HepG2 (cell line): ENCODE results near the gene YPEL3. TPM values are rescaled to one million over a fixed set of nuclear protein-coding genes. Genes with fewer than 3 reads are reported as not detected.

ENCODE experiments used
- AGO2 ChIP-seq: fragments of 200-400 bp; formaldehyde crosslinking; optimal IDR thresholded peaks from 2 replicates; pipeline ENCODE3; 2017; ENCODE audit warnings: mild to moderate bottlenecking, low read depth, low read length, moderate library complexity
- GABPB1 ChIP-seq: IDR thresholded peaks from 2 replicates; pipeline ENCODE4 v1.6.1; 2016; ENCODE audit warnings: mild to moderate bottlenecking, missing genetic modification reagents, moderate library complexity, missing compliant biosample characterization
- HOXD1 ChIP-seq: sonication (generic); formaldehyde crosslinking; IDR thresholded peaks from 2 replicates; pipeline ENCODE4 v1.5.0; 2020; ENCODE audit warnings: missing genetic modification reagents
- KLF11 ChIP-seq: IDR thresholded peaks from 2 replicates; pipeline ENCODE4 v1.6.1; 2016; ENCODE audit warnings: missing compliant biosample characterization
- KLF12 ChIP-seq: sonication (generic); formaldehyde crosslinking; IDR thresholded peaks from 2 replicates; pipeline ENCODE4 v1.4.0; 2020; ENCODE audit warnings: missing genetic modification reagents, borderline replicate concordance
- NFE2L1 ChIP-seq: sonication (generic); formaldehyde crosslinking; IDR thresholded peaks from 2 replicates; pipeline ENCODE4 v1.4.0; 2020; ENCODE audit warnings: missing genetic modification reagents, mild to moderate bottlenecking, borderline replicate concordance
- NFKB2 ChIP-seq: sonication (generic); formaldehyde crosslinking; IDR thresholded peaks from 2 replicates; pipeline ENCODE4 v1.4.0; 2020; ENCODE audit warnings: missing genetic modification reagents, borderline replicate concordance
- SAP130 ChIP-seq: IDR thresholded peaks from 2 replicates; pipeline ENCODE4 v1.6.1; 2016; ENCODE audit warnings: low read depth
- SMAD1 ChIP-seq: sonication (generic); formaldehyde crosslinking; IDR thresholded peaks from 2 replicates; pipeline ENCODE4 v1.4.0; 2020; ENCODE audit warnings: missing genetic modification reagents, low read depth, mild to moderate bottlenecking, borderline replicate concordance
- SP4 ChIP-seq: sonication (generic); formaldehyde crosslinking; IDR thresholded peaks from 2 replicates; pipeline ENCODE4 v1.8.1; 2023; ENCODE audit warnings: mild to moderate bottlenecking, missing genetic modification reagents
- TARDBP ChIP-seq: sonication (generic); formaldehyde crosslinking; IDR thresholded peaks from 2 replicates; pipeline ENCODE4 v1.8.0; 2022; ENCODE audit warnings: mild to moderate bottlenecking, missing genetic modification reagents
- THAP11 ChIP-seq: IDR thresholded peaks from 2 replicates; pipeline ENCODE4 v1.6.1; 2016; ENCODE audit warnings: missing biosample characterization, missing genetic modification reagents
- ZBTB7B ChIP-seq: sonication (generic); formaldehyde crosslinking; IDR thresholded peaks from 2 replicates; pipeline ENCODE4 v1.4.0; 2020; ENCODE audit warnings: missing genetic modification reagents
- ZFX ChIP-seq: sonication (generic); formaldehyde crosslinking; IDR thresholded peaks from 2 replicates; pipeline ENCODE4 v1.4.0; 2020; ENCODE audit warnings: mild to moderate bottlenecking, low read depth, missing genetic modification reagents, moderate library complexity
- ZNF44 ChIP-seq: sonication (generic); formaldehyde crosslinking; IDR thresholded peaks from 2 replicates; pipeline ENCODE4 v1.5.1; 2020; ENCODE audit warnings: mild to moderate bottlenecking, missing genetic modification reagents
- ZNF496 ChIP-seq: sonication (generic); formaldehyde crosslinking; IDR thresholded peaks from 2 replicates; pipeline ENCODE4 v1.8.1; 2023; ENCODE audit warnings: mild to moderate bottlenecking, moderate library complexity, missing genetic modification reagents; ENCODE audit not compliant: insufficient replicate concordance
- ZNF660 ChIP-seq: sonication (generic); formaldehyde crosslinking; IDR thresholded peaks from 2 replicates; pipeline ENCODE4 v1.5.1; 2020; ENCODE audit warnings: mild to moderate bottlenecking, low read depth, missing genetic modification reagents, borderline replicate concordance
- polyA plus RNA-seq, 8 experiments: library from polyadenylated mRNA; depleted of rRNA in 3 of 8; stranded (reverse) in 7 of 8; unstranded in 1 of 8; fragments of >200 nt; fragmentation: Illumina TruSeq in 4 of 8; extraction: Trizol in 4 of 8; gene quantifications; 2 replicates each; pipeline versions ENCODE4 v1.2.1 to v1.2.3, GENCODE V29; 2011 to 2016; ENCODE audit warnings: low read depth in 4 of 8, missing spikeins in 1 of 8, mixed read lengths in 1 of 8; ENCODE audit not compliant: insufficient read depth in 1 of 8
- total RNA-seq, 5 experiments: library from RNA; depleted of rRNA; stranded (reverse); fragments of >200 nt; fragmentation: Illumina TruSeq; extraction: Trizol; gene quantifications; 2 replicates each; pipeline ENCODE4 v1.2.3, GENCODE V29; 2016; ENCODE audit warnings: low read depth in 1 of 5
- TF ChIP-seq, protein P1 (sequence below): sonication (generic); formaldehyde crosslinking; IDR thresholded peaks from 2 replicates; pipeline ENCODE4 v1.5.0; 2020; ENCODE audit warnings: mild to moderate bottlenecking, missing genetic modification reagents, borderline replicate concordance
- TF ChIP-seq, protein P2 (sequence below): sonication (generic); formaldehyde crosslinking; IDR thresholded peaks from 2 replicates; pipeline ENCODE4 v1.9.0; 2022; ENCODE audit warnings: low read depth, missing genetic modification reagents
- TF ChIP-seq, protein P3 (sequence below): IDR thresholded peaks from 2 replicates; pipeline ENCODE4 v1.6.1; 2016; ENCODE audit warnings: mild to moderate bottlenecking
- TF ChIP-seq, protein P4 (sequence below): sonication (generic); formaldehyde crosslinking; IDR thresholded peaks from 2 replicates; pipeline ENCODE4 v1.5.1; 2020; ENCODE audit warnings: missing genetic modification reagents, mild to moderate bottlenecking, borderline replicate concordance

Gene YPEL3
- total and polyA plus RNA-seq, 2 of the 13 experiments (the other 11 are each of a cell fraction or from before 2014, with no cell fraction given): 5.4 to 47.0 TPM

DNA sequence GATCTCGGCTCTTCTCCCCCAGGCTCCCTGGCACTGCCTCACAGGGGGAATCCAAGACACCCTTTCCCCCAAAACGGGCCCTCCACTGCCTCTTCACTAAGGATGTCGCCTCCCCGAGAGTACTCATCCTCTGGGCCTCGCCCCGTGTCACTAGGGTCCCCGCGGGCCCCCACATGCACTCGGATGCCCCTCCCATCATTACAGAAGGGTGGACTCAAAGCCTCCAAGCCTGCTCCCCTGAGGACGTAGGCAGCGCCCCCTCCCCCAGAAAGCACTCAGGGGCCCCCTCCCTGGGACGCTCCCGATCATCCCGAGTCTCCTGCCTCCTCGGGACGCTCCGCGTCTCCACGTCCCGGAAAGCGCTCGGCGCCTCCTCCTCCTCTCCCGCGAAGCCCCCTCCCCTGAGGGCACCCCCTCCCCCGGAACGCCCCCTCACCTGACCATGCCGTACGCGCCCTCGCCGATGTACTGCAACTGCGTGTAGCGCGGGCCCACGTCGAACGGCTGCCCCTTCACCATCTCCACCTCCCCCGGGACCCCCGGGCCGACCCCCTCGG is 26.7 kb upstream of the YPEL3 start (continued):
- TF ChIP-seq, protein P1, sequence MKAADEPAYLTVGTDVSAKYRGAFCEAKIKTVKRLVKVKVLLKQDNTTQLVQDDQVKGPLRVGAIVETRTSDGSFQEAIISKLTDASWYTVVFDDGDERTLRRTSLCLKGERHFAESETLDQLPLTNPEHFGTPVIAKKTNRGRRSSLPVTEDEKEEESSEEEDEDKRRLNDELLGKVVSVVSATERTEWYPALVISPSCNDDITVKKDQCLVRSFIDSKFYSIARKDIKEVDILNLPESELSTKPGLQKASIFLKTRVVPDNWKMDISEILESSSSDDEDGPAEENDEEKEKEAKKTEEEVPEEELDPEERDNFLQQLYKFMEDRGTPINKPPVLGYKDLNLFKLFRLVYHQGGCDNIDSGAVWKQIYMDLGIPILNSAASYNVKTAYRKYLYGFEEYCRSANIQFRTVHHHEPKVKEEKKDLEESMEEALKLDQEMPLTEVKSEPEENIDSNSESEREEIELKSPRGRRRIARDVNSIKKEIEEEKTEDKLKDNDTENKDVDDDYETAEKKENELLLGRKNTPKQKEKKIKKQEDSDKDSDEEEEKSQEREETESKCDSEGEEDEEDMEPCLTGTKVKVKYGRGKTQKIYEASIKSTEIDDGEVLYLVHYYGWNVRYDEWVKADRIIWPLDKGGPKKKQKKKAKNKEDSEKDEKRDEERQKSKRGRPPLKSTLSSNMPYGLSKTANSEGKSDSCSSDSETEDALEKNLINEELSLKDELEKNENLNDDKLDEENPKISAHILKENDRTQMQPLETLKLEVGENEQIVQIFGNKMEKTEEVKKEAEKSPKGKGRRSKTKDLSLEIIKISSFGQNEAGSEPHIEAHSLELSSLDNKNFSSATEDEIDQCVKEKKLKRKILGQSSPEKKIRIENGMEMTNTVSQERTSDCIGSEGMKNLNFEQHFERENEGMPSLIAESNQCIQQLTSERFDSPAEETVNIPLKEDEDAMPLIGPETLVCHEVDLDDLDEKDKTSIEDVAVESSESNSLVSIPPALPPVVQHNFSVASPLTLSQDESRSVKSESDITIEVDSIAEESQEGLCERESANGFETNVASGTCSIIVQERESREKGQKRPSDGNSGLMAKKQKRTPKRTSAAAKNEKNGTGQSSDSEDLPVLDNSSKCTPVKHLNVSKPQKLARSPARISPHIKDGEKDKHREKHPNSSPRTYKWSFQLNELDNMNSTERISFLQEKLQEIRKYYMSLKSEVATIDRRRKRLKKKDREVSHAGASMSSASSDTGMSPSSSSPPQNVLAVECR (CRISPR knock-in tag): no peak
- TF ChIP-seq SMAD1 (CRISPR knock-in tag) (no peak), AGO2 (no peak), SP4 (peak; percentile 18; the same call in 1 of the 2 replicates), ZNF660 (CRISPR knock-in tag) (no peak), KLF12 (no peak), GABPB1 (CRISPR knock-in tag) (0 out of 2 replicates have a peak, but pooled peaks have one; percentile 4), THAP11 (0 out of 2 replicates have a peak, but pooled peaks have one; percentile 0), TARDBP (CRISPR knock-in tag) (0 out of 2 replicates have a peak, but pooled peaks have one; percentile 30), NFE2L1 (CRISPR knock-in tag) (no peak), KLF11 (CRISPR knock-in tag) (0 out of 2 replicates have a peak, but pooled peaks have one; percentile 15), HOXD1 (CRISPR knock-in tag) (0 out of 2 replicates have a peak, but pooled peaks have one; percentile 32), ZBTB7B (0 out of 2 replicates have a peak, but pooled peaks have one; percentile 7), NFKB2 (CRISPR knock-in tag) (0 out of 2 replicates have a peak, but pooled peaks have one; percentile 59), ZNF496 (CRISPR knock-in tag) (no peak), ZFX (CRISPR knock-in tag) (no peak), ZNF44 (CRISPR knock-in tag) (0 out of 2 replicates have a peak, but pooled peaks have one; percentile 10), SAP130 (CRISPR knock-in tag) (peak; percentile 2; the same call in 1 of the 2 replicates)
- TF ChIP-seq, protein P2, sequence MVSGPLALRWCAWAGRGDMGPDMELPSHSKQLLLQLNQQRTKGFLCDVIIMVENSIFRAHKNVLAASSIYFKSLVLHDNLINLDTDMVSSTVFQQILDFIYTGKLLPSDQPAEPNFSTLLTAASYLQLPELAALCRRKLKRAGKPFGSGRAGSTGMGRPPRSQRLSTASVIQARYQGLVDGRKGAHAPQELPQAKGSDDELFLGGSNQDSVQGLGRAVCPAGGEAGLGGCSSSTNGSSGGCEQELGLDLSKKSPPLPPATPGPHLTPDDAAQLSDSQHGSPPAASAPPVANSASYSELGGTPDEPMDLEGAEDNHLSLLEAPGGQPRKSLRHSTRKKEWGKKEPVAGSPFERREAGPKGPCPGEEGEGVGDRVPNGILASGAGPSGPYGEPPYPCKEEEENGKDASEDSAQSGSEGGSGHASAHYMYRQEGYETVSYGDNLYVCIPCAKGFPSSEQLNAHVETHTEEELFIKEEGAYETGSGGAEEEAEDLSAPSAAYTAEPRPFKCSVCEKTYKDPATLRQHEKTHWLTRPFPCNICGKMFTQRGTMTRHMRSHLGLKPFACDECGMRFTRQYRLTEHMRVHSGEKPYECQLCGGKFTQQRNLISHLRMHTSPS: no peak
- TF ChIP-seq, protein P3, sequence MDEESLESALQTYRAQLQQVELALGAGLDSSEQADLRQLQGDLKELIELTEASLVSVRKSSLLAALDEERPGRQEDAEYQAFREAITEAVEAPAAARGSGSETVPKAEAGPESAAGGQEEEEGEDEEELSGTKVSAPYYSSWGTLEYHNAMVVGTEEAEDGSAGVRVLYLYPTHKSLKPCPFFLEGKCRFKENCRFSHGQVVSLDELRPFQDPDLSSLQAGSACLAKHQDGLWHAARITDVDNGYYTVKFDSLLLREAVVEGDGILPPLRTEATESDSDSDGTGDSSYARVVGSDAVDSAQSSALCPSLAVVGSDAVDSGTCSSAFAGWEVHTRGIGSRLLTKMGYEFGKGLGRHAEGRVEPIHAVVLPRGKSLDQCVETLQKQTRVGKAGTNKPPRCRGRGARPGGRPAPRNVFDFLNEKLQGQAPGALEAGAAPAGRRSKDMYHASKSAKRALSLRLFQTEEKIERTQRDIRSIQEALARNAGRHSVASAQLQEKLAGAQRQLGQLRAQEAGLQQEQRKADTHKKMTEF (CRISPR knock-in tag): no peak
- TF ChIP-seq, protein P4, sequence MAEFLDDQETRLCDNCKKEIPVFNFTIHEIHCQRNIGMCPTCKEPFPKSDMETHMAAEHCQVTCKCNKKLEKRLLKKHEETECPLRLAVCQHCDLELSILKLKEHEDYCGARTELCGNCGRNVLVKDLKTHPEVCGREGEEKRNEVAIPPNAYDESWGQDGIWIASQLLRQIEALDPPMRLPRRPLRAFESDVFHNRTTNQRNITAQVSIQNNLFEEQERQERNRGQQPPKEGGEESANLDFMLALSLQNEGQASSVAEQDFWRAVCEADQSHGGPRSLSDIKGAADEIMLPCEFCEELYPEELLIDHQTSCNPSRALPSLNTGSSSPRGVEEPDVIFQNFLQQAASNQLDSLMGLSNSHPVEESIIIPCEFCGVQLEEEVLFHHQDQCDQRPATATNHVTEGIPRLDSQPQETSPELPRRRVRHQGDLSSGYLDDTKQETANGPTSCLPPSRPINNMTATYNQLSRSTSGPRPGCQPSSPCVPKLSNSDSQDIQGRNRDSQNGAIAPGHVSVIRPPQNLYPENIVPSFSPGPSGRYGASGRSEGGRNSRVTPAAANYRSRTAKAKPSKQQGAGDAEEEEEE (CRISPR knock-in tag): no peak
